Neural crest cell (in vitro differentiated cells): ENCODE measurements around the gene TCEANC2. TPM values are rescaled to one million over a fixed set of nuclear protein-coding genes. Genes with fewer than 3 reads are reported as not detected.
"Not testable (repeated sequence)": the region's sequence is repeated elsewhere in the genome, so short reads cannot be mapped to it uniquely, and the experiment has no call there.

ENCODE experiments used
- DNase-seq: peaks from one replicate; pipeline ENCODE4 v3.0.0; 2021; ENCODE audit warnings: low read depth, mixed read lengths, low spot score
- H3K27ac Mint-ChIP-seq: one replicate; pipeline ENCODE4 v1.8.0; 2021; ENCODE audit warnings: mild to moderate bottlenecking, mixed read lengths; ENCODE audit not compliant: unreplicated experiment
- H3K27me3 Mint-ChIP-seq: 2 replicates; pipeline ENCODE4 v1.8.0; 2021; ENCODE audit warnings: low read depth, mild to moderate bottlenecking, mixed read lengths
- H3K36me3 Mint-ChIP-seq: 2 replicates; pipeline ENCODE4 v1.8.0; 2021; ENCODE audit warnings: low read depth, mild to moderate bottlenecking, mixed read lengths
- H3K4me1 Mint-ChIP-seq: 2 replicates; pipeline ENCODE4 v1.8.0; 2021; ENCODE audit warnings: mixed read lengths
- H3K4me3 Mint-ChIP-seq: one replicate; pipeline ENCODE4 v1.8.0; 2021; ENCODE audit warnings: mild to moderate bottlenecking, mixed read lengths
- H3K9me3 Mint-ChIP-seq: 2 replicates; pipeline ENCODE4 v1.8.0; 2021; ENCODE audit warnings: mixed read lengths
- total RNA-seq: library from RNA; stranded (reverse); gene quantifications from 2 replicates; pipeline ENCODE4 v1.2.1, GENCODE V29; 2021
- TF ChIP-seq, protein P1 (sequence below): fragments of 200-600 bp; sonication (generic); conservative IDR thresholded peaks from 2 replicates; pipeline ENCODE4 v1.5.0; 2021; ENCODE audit warnings: antibody characterized with exemption, mild to moderate bottlenecking

TCEANC2 gene
- total RNA-seq, 1 donor from 2014 or later: 8.5 TPM

DNA sequence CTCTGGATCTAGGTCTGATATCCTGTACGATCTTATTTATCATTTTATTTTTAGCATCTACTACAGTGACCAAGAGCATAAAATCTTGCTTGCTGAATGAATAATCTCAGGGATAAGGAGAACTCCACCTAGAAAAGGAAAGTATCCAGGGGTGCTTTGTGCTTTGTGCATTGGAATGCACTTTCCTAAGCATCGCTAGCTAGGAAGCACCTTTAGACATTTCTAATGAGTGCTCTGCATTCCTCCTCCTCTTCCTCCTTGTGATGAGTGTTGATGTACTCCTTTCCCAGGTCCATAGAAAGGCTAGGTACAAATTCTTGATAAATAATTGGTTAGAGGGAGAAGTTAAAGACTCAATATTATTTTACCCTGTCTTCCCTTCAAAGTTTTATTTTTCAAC is 31.4 kb downstream of the TCEANC2 start:
- TF ChIP-seq, protein P1, sequence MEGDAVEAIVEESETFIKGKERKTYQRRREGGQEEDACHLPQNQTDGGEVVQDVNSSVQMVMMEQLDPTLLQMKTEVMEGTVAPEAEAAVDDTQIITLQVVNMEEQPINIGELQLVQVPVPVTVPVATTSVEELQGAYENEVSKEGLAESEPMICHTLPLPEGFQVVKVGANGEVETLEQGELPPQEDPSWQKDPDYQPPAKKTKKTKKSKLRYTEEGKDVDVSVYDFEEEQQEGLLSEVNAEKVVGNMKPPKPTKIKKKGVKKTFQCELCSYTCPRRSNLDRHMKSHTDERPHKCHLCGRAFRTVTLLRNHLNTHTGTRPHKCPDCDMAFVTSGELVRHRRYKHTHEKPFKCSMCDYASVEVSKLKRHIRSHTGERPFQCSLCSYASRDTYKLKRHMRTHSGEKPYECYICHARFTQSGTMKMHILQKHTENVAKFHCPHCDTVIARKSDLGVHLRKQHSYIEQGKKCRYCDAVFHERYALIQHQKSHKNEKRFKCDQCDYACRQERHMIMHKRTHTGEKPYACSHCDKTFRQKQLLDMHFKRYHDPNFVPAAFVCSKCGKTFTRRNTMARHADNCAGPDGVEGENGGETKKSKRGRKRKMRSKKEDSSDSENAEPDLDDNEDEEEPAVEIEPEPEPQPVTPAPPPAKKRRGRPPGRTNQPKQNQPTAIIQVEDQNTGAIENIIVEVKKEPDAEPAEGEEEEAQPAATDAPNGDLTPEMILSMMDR: no peak
- Mint-ChIP-seq H3K4me1 (peaks cover 4% of the 10 kb centered on the region), H3K27me3 (no peaks in the 10 kb centered on the region), H3K36me3 (no peaks in the 10 kb centered on the region), H3K4me3 (no peak overlapping the region), H3K9me3 (no peaks in the 10 kb centered on the region), H3K27ac (no peak overlapping the region)
- no peak for DNase-seq

DNA sequence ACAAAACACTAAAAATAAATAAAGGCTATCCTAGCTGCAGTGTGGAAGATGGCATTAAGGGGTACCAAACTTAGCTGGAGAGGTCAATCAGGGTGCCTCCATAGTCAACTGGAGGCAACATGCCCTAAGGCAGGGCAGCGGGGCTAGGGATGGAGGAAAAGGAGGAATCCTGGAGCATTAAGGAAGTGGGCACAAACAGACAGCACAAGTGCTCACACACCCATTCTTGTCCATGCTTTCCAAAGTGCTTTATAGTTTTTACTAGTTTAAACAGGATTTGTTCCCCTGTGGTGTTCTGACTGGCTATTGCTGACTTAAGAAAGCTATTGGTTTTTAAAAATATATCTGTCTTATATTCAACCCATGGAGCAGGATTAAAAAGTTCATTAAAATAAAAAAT is 33.3 kb downstream of the TCEANC2 start:
- DNase-seq: no peak
- no peak overlapping the region for H3K4me3 Mint-ChIP-seq
- H3K27me3 Mint-ChIP-seq: no peaks in the 10 kb centered on the region
- H3K4me1 Mint-ChIP-seq: no peaks in the 10 kb centered on the region
- H3K36me3 Mint-ChIP-seq: no peaks in the 10 kb centered on the region
- H3K27ac Mint-ChIP-seq: no peak overlapping the region
- TF ChIP-seq, protein P1: no peak
- no peaks in the 10 kb centered on the region for H3K9me3 Mint-ChIP-seq

DNA sequence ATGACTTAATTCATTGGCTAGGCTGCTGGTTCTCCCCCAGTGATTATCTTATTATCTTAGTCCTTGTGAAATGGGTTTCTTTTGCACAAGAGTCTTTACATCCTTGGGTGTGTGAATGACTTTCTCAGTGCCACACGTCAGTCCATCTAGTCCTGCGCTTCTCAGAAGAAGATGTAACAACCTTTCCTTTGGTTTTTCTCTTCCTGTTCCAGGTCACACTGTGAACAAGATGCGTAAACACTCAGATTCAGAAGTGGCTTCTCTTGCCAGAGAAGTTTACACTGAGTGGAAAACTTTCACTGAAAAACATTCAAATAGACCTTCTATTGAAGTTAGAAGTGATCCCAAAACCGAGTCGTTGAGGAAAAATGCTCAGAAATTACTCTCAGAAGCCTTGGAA is 35.0 kb downstream of the TCEANC2 start:
- H3K27me3 Mint-ChIP-seq: no peaks in the 10 kb centered on the region
- no peak for DNase-seq
- H3K4me1 Mint-ChIP-seq: no peaks in the 10 kb centered on the region
- H3K27ac Mint-ChIP-seq: no peak overlapping the region
- no peak overlapping the region for H3K4me3 Mint-ChIP-seq
- no peaks in the 10 kb centered on the region for H3K36me3 Mint-ChIP-seq
- TF ChIP-seq, protein P1: no peak
- H3K9me3 Mint-ChIP-seq: no peaks in the 10 kb centered on the region

DNA sequence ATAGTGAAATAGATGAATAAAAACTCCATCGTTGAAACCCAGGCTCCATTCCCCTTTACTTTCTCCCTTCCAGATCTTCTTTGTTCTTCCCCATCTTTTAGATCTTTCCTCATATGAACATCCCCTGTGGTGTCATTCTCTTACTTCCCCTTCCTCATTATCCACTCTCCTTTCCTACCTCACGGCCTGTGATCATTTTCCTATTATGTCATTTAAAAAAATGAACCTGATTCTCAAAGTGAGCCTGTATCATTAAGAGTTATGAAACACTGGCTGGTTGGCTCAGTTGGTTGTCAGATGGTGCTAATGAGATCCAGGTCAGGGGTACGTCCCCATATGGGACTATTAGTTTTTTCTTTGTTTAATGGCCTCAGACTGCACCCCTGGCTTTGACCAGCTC is 38.3 kb downstream of the TCEANC2 start:
- no peak for DNase-seq
- no peak overlapping the region for H3K4me3 Mint-ChIP-seq
- peaks cover 8% of the 10 kb centered on the region for H3K4me1 Mint-ChIP-seq
- no peaks in the 10 kb centered on the region for H3K9me3 Mint-ChIP-seq
- TF ChIP-seq, protein P1: no peak
- no peak overlapping the region for H3K27ac Mint-ChIP-seq
- H3K27me3 Mint-ChIP-seq: no peaks in the 10 kb centered on the region
- no peaks in the 10 kb centered on the region for H3K36me3 Mint-ChIP-seq

DNA sequence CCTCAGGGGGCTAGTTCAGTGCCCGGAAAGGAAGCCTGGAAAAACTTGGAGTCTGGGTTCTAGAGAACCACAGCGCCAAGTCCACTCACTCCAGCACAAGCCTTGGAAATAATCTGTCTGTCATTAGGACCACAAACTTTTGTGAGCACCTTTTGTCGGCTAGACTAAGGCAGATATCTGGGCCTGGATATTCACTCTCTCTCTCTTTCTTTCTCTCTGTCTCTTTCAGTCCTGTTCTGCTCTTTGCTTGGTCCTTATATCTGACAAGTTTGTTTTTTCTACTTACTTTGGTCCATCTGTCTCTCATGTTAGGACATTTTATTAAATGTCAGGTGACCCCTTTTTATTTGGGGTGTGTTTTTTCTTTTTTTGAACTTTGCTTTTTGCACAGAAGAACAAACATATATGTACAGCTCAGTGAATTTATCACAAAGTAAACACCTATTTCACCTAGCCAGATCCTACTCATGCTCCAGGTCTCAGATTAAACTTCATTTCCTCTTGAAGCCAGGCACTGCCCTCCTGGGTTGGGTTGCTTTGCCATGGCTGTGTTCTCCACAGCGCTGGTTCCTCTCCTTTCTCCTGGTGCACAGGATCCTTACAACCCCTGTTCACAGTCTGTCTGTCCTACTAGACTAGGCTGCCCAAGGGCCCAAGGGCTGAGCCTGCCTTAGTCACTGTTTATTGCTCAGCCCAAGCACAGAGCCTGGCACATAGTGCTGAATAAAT is 40.8 kb downstream of the TCEANC2 start:
- Mint-ChIP-seq H3K27ac (peak overlapping the region; percentile 14), H3K4me3 (no peak overlapping the region), H3K9me3 (no peaks in the 10 kb centered on the region), H3K36me3 (no peaks in the 10 kb centered on the region), H3K4me1 (peaks cover 8% of the 10 kb centered on the region), H3K27me3 (no peaks in the 10 kb centered on the region)
- TF ChIP-seq, protein P1: no peak
- DNase-seq: no peak

DNA sequence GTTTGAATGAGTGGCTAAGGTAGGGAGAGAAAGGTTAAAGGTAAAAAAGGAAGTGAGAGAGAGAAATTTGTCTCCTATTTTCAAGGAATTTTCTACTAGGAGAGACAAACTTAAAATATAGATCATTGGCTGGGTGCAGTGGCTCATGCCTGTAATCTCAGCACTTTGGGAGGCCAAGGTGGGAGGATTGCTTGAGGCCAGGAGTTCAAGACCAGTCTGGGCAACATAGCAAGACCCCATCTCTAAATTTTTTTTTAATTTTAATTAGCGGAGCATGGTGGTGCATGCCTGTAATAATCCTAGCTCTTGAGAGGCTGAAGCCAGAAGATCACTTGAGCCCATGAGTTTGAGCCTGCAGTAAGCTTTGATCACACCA is 41.3 kb downstream of the TCEANC2 start:
- not testable (repeated sequence) for H3K36me3 Mint-ChIP-seq, DNase-seq, H3K4me1 Mint-ChIP-seq, H3K4me3 Mint-ChIP-seq, H3K27me3 Mint-ChIP-seq, H3K9me3 Mint-ChIP-seq
- peak overlapping the region; percentile 14 for H3K27ac Mint-ChIP-seq
